ENCODE results near the gene ETNK2. TPM values are rescaled to one million over a fixed set of nuclear protein-coding genes. Genes with fewer than 3 reads are reported as not detected.

Gene ETNK2
- total and polyA plus RNA-seq, 2 donors (not counting 1 experiment from before 2014, with no cell fraction given), result 0.49 to 2.8 TPM

DNA sequence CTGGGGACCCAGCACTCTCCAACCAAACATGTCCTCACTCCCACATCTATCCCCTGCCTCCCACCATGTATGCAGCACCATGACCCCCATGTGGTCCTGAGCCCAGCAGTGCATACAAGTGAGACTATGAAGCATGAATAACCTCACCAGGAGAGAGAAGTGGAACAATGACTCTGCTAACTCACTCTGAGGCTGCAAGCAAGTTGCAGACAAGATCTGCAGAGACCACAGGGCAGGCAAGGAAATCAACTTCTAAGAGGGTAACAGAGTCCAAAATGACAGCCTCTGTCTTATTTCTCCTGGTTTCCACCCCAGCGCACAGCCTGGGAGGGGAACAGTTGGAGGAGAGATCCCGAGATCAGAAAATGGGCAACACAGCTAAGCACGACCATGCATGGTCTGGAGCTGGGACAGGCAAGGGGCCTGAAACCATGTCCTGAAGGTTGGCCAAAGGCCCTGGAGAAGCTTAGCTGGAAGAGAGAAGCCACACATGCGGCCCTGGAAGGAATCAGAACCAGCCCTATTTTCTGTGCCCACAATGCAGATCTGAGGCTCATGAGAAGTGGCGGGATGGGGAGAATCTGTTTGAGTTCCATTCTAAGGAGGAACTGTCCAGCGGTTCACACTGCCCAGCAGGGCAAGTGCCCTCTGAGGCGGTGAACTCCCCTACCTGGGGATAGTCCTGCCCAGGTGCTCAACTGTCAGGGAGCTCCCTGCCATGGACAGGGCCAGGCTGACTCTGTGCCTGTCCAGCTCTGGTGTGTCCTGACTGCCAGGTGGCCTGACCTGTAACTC is 26.8 kb upstream of the ETNK2 start:
- Histone ChIP-seq H3K4me2 (replicated peaks; ENCODE audit: low read depth, low read length, poor library complexity, severe bottlenecking) (no peak overlapping the region), H2AFZ (ENCODE audit: insufficient read depth, low read depth, low read length, poor library complexity, severe bottlenecking) (no peak overlapping the region), H3K79me2 (ENCODE audit: control insufficient read depth, insufficient read depth, low read length) (no peaks in the 10 kb centered on the region), H3K4me1 (ENCODE audit: control insufficient read depth in 2 of 2, insufficient read depth in 2 of 2, low read length in 2 of 2) (no peaks in the 10 kb centered on the region), H3K27me3 (replicated peaks in 1 of 4; ENCODE audit: control extremely low read depth in 1 of 4, control insufficient read depth in 3 of 4, insufficient read depth in 4 of 4, low read length in 3 of 4) (peaks cover 0 to 4% (median 0%) of the 10 kb centered on the region in 4 experiments), H3K4me3 (ENCODE audit: control extremely low read depth in 1 of 5, extremely low read depth in 1 of 5, insufficient read depth in 1 of 5, low read depth in 2 of 5, low read length in 4 of 5) (no peak overlapping the region), H3K27ac (ENCODE audit: low read length in 2 of 2) (no peak overlapping the region), H3K9me3 (ENCODE audit: control extremely low read depth in 1 of 3, control insufficient read depth in 2 of 3, insufficient read depth in 1 of 3, low read length in 2 of 3) (no peaks in the 10 kb centered on the region), H3K36me3 (replicated peaks in 1 of 2; ENCODE audit: control extremely low read depth in 1 of 2, control insufficient read depth in 1 of 2, extremely low read depth in 1 of 2, insufficient read depth in 2 of 2, low read length in 1 of 2) (no peaks in the 10 kb centered on the region), H3K9ac (ENCODE audit: low read length) (no peak overlapping the region), H4K20me1 (ENCODE audit: control insufficient read depth, insufficient read depth, low read length, poor library complexity, severe bottlenecking) (no peaks in the 10 kb centered on the region)
- H3K27ac Mint-ChIP-seq, result no peak overlapping the region
- DNase-seq, result no peak
- intact Hi-C loops (cut with micrococcal nuclease), result no loop called here
- TF ChIP-seq, protein P1, sequence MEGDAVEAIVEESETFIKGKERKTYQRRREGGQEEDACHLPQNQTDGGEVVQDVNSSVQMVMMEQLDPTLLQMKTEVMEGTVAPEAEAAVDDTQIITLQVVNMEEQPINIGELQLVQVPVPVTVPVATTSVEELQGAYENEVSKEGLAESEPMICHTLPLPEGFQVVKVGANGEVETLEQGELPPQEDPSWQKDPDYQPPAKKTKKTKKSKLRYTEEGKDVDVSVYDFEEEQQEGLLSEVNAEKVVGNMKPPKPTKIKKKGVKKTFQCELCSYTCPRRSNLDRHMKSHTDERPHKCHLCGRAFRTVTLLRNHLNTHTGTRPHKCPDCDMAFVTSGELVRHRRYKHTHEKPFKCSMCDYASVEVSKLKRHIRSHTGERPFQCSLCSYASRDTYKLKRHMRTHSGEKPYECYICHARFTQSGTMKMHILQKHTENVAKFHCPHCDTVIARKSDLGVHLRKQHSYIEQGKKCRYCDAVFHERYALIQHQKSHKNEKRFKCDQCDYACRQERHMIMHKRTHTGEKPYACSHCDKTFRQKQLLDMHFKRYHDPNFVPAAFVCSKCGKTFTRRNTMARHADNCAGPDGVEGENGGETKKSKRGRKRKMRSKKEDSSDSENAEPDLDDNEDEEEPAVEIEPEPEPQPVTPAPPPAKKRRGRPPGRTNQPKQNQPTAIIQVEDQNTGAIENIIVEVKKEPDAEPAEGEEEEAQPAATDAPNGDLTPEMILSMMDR (IDR thresholded peaks at IDR 0.05), result no peak
- TF ChIP-seq EZH2 (IDR thresholded peaks at IDR 0.05; ENCODE audit: borderline replicate concordance, insufficient read depth, low read depth, low read length, poor library complexity, severe bottlenecking), result no peak
- no peaks in the 10 kb centered on the region for H3K4me1 Mint-ChIP-seq
- no peak overlapping the region for H3K4me3 Mint-ChIP-seq
- 81% methylated on average over 7 of the region's 7 CpGs for WGBS (ENCODE audit: insufficient coverage)
- CTCF ChIA-PET, result interaction anchor here (3.1 kb wide), 1 partner anchor 16 kb away, joined by 9 read pairs; no protein-coding TSS in a partner anchor
- POLR2A ChIA-PET, result no interaction called here
- no peaks in the 10 kb centered on the region for H3K9me3 Mint-ChIP-seq (ENCODE audit: insufficient read depth)
- no peak for ATAC-seq (ENCODE audit: low read depth)
- H3K27me3 Mint-ChIP-seq, result peaks cover 11% of the 10 kb centered on the region

- Mint-ChIP-seq H3K9me3 (ENCODE audit: insufficient read depth) (peaks cover 1% of the 10 kb centered on the region), H3K4me1 (no peaks in the 10 kb centered on the region), H3K4me3 (no peak overlapping the region), H3K27me3 (peaks cover 15% of the 10 kb centered on the region), H3K27ac (no peak overlapping the region)
- no peak for DNase-seq
- CTCF ChIA-PET, result interaction anchor here (1.3 to 3.1 kb wide), 2 partner anchors 12 to 14 kb away, joined by 3 to 9 read pairs; no protein-coding TSS in a partner anchor
- no peak for ATAC-seq (ENCODE audit: low read depth)
- no peak overlapping the region for H3K27ac ChIP-seq (ENCODE audit: low read length in 2 of 2)
- no peaks in the 10 kb centered on the region for H3K4me1 ChIP-seq (ENCODE audit: control insufficient read depth in 2 of 2, insufficient read depth in 2 of 2, low read length in 2 of 2)
- H4K20me1 ChIP-seq (ENCODE audit: control insufficient read depth, insufficient read depth, low read length, poor library complexity, severe bottlenecking), result no peaks in the 10 kb centered on the region
- H3K9ac ChIP-seq (ENCODE audit: low read length), result no peak overlapping the region
- H3K27me3 ChIP-seq (replicated peaks in 1 of 4; ENCODE audit: control extremely low read depth in 1 of 4, control insufficient read depth in 3 of 4, insufficient read depth in 4 of 4, low read length in 3 of 4), result peaks cover 0 to 8% (median 0%) of the 10 kb centered on the region in 4 experiments
- H3K4me2 ChIP-seq (replicated peaks; ENCODE audit: low read depth, low read length, poor library complexity, severe bottlenecking), result no peak overlapping the region
- H3K36me3 ChIP-seq (replicated peaks in 1 of 2; ENCODE audit: control extremely low read depth in 1 of 2, control insufficient read depth in 1 of 2, extremely low read depth in 1 of 2, insufficient read depth in 2 of 2, low read length in 1 of 2), result no peaks in the 10 kb centered on the region
- no peak overlapping the region for H2AFZ ChIP-seq (ENCODE audit: insufficient read depth, low read depth, low read length, poor library complexity, severe bottlenecking)
- no peaks in the 10 kb centered on the region for H3K79me2 ChIP-seq (ENCODE audit: control insufficient read depth, insufficient read depth, low read length)
- no peak for TF ChIP-seq EZH2 (IDR thresholded peaks at IDR 0.05; ENCODE audit: borderline replicate concordance, insufficient read depth, low read depth, low read length, poor library complexity, severe bottlenecking)
- TF ChIP-seq, protein P1 (IDR thresholded peaks at IDR 0.05), result no peak
- intact Hi-C loops (cut with micrococcal nuclease), result no loop called here
- 33% methylated on average over 4 of the region's 4 CpGs for WGBS (ENCODE audit: insufficient coverage)
- peaks cover 0 to 4% (median 2%) of the 10 kb centered on the region in 3 donors for H3K9me3 ChIP-seq (ENCODE audit: control extremely low read depth in 1 of 3, control insufficient read depth in 2 of 3, insufficient read depth in 1 of 3, low read length in 2 of 3)
- no peak overlapping the region for H3K4me3 ChIP-seq (ENCODE audit: control extremely low read depth in 1 of 5, extremely low read depth in 1 of 5, insufficient read depth in 1 of 5, low read depth in 2 of 5, low read length in 4 of 5)
- POLR2A ChIA-PET, result no interaction called here
Measured at GRCh38 chr1:204177133-204177532, 25.3 kb upstream of the ETNK2 start.
